SK-N-SH treated with all-trans-retinoic acid at 6 μM for 48 hours (cell line): Measurements from ENCODE around the gene RIN3.

ENCODE experiments used
- ATAC-seq: fragments of 200-7000 bp; cut with Tn5 transposase; 3 replicates; pipeline ENCODE4 v1.9.1; 2020; ENCODE audit warnings: mild to moderate bottlenecking, moderate library complexity
- ARNTL ChIP-seq: fragments of 450-650 bp; formaldehyde crosslinking; IDR thresholded peaks from 2 replicates; pipeline ENCODE4 v1.5.0; 2020; ENCODE audit warnings: low read depth, mild to moderate bottlenecking, moderate library complexity, borderline replicate concordance
- BACH2 ChIP-seq: fragments of 250-450 bp; sonication (Bioruptor Pico); IDR thresholded peaks from 2 replicates; pipeline ENCODE4 v1.9.0; 2021; ENCODE audit warnings: mild to moderate bottlenecking, borderline replicate concordance
- CREB5 ChIP-seq: fragments of 250-450 bp; sonication (Bioruptor Pico); IDR thresholded peaks from 2 replicates; pipeline ENCODE4 v1.5.1; 2020; ENCODE audit warnings: low read depth, mild to moderate bottlenecking, moderate library complexity
- CSRNP3 ChIP-seq: fragments of 250-450 bp; sonication (Bioruptor Pico); IDR thresholded peaks from 2 replicates; pipeline ENCODE4 v1.5.1; 2021; ENCODE audit warnings: mild to moderate bottlenecking, moderate library complexity
- ESRRG ChIP-seq: fragments of 250-450 bp; sonication (Bioruptor Pico); IDR thresholded peaks from 2 replicates; pipeline ENCODE4 v1.6.1; 2021; ENCODE audit warnings: mild to moderate bottlenecking
- GLIS3 ChIP-seq: fragments of 250-450 bp; sonication (Bioruptor Pico); IDR thresholded peaks from 2 replicates; pipeline ENCODE4 v1.5.0; 2020; ENCODE audit warnings: mild to moderate bottlenecking, moderate library complexity
- ISL1 ChIP-seq: fragments of 250-450 bp; sonication (Bioruptor Pico); IDR thresholded peaks from 2 replicates; pipeline ENCODE4 v2.1.2; 2022; ENCODE audit warnings: mild to moderate bottlenecking, moderate library complexity
- OSR1 ChIP-seq: fragments of 250-450 bp; sonication (Bioruptor Pico); IDR thresholded peaks from 2 replicates; pipeline ENCODE4 v1.8.0; 2022; ENCODE audit warnings: moderate library complexity, mild to moderate bottlenecking, inconsistent platforms
- PATZ1 ChIP-seq: fragments of 250-450 bp; sonication (Bioruptor Pico); IDR thresholded peaks from 2 replicates; pipeline ENCODE4 v1.8.0; 2020; ENCODE audit warnings: mild to moderate bottlenecking, moderate library complexity, borderline replicate concordance
- PPARA ChIP-seq: fragments of 250-450 bp; sonication (Bioruptor Pico); IDR thresholded peaks from 2 replicates; pipeline ENCODE4 v1.5.0; 2020; ENCODE audit warnings: mild to moderate bottlenecking, borderline replicate concordance
- RARB ChIP-seq: fragments of 250-450 bp; sonication (Bioruptor Pico); IDR thresholded peaks from 2 replicates; pipeline ENCODE4 v1.8.0; 2021; ENCODE audit warnings: mild to moderate bottlenecking, moderate library complexity
- SNAI2 ChIP-seq: fragments of 250-450 bp; sonication (Bioruptor Pico); IDR thresholded peaks from 2 replicates; pipeline ENCODE4 v1.5.0; 2020; ENCODE audit warnings: mild to moderate bottlenecking, moderate library complexity
- TCF4 ChIP-seq: fragments of 250-450 bp; sonication (Bioruptor Pico); IDR thresholded peaks from 2 replicates; pipeline ENCODE4 v1.8.0; 2021; ENCODE audit warnings: mild to moderate bottlenecking, moderate library complexity, borderline replicate concordance
- TOX ChIP-seq: fragments of 250-450 bp; sonication (Bioruptor Pico); IDR thresholded peaks from 2 replicates; pipeline ENCODE4 v1.8.0; 2021; ENCODE audit warnings: mild to moderate bottlenecking, moderate library complexity, borderline replicate concordance
- TSHZ2 ChIP-seq: fragments of 250-450 bp; sonication (Bioruptor Pico); IDR thresholded peaks from 2 replicates; pipeline ENCODE4 v1.5.0; 2020; ENCODE audit warnings: mild to moderate bottlenecking, moderate library complexity
- ZFP3 ChIP-seq: fragments of 250-450 bp; sonication (Bioruptor Pico); IDR thresholded peaks from 2 replicates; pipeline ENCODE4 v1.5.0; 2020; ENCODE audit warnings: mild to moderate bottlenecking, moderate library complexity
- ZFP30 ChIP-seq: fragments of 450-650 bp; formaldehyde crosslinking; IDR thresholded peaks from 2 replicates; pipeline ENCODE4 v1.5.0; 2022; ENCODE audit warnings: mild to moderate bottlenecking, moderate library complexity
- ZNF565 ChIP-seq: fragments of 450-650 bp; formaldehyde crosslinking; conservative IDR thresholded peaks from 2 replicates; pipeline ENCODE4 v1.5.0; 2020; ENCODE audit warnings: low read depth, mild to moderate bottlenecking, moderate library complexity
- ZNF70 ChIP-seq: fragments of 450-650 bp; formaldehyde crosslinking; IDR thresholded peaks from 2 replicates; pipeline ENCODE4 v1.5.0; 2020; ENCODE audit warnings: mild to moderate bottlenecking, moderate library complexity
- ZNF8 ChIP-seq: fragments of 450-650 bp; formaldehyde crosslinking; IDR thresholded peaks from 2 replicates; pipeline ENCODE4 v1.5.0; 2020; ENCODE audit warnings: mild to moderate bottlenecking, moderate library complexity

RIN3 gene

GRCh38 chr14:92617581-92617980, 104.0 kb downstream of the RIN3 start:
- no peak for TF ChIP-seq PATZ1 (CRISPR knock-in tag)
- no peak for TF ChIP-seq ZNF565
- TF ChIP-seq TOX (CRISPR knock-in tag) = no peak
- no peak for TF ChIP-seq CSRNP3
- TF ChIP-seq RARB (CRISPR knock-in tag) = no peak
- TF ChIP-seq TCF4 = no peak
- no peak for TF ChIP-seq GLIS3 (CRISPR knock-in tag)
- no peak for ATAC-seq

- no peak for TF ChIP-seq ISL1
- TF ChIP-seq ZFP30 (CRISPR knock-in tag) = no peak
- TF ChIP-seq ARNTL = no peak
- TF ChIP-seq ZNF8 (CRISPR knock-in tag) = no peak
- TF ChIP-seq TSHZ2 = no peak
- TF ChIP-seq SNAI2 (CRISPR knock-in tag) = no peak
- TF ChIP-seq, all 23 proteins: peak for 0
- ATAC-seq = no peak
Measured at GRCh38 chr14:92619671-92620456, 106.3 kb downstream of the RIN3 start.

GRCh38 chr14:92622311-92622710, 108.7 kb downstream of the RIN3 start:
- ATAC-seq = no peak
- TF ChIP-seq ZFP3 (no peak), CSRNP3 (no peak), RARB (CRISPR knock-in tag) (no peak), TCF4 (no peak), PATZ1 (CRISPR knock-in tag) (no peak), ZNF565 (no peak), OSR1 (CRISPR knock-in tag) (no peak), ZNF8 (CRISPR knock-in tag) (no peak), ZNF70 (no peak), CREB5 (CRISPR knock-in tag) (no peak), TOX (CRISPR knock-in tag) (no peak), SNAI2 (CRISPR knock-in tag) (no peak), BACH2 (CRISPR knock-in tag) (no peak), ARNTL (no peak), ZFP30 (CRISPR knock-in tag) (no peak), PPARA (CRISPR knock-in tag) (no peak), ESRRG (CRISPR knock-in tag) (no peak), ISL1 (no peak), TSHZ2 (no peak)
